HCT116 (cell line): ENCODE measurements around the gene ANKRD2.

ENCODE experiments used
- MAX ChIP-seq: IDR thresholded peaks from 2 replicates; pipeline ENCODE4 v1.6.1; 2012
- POLR2A ChIP-seq: IDR thresholded peaks from 2 replicates; pipeline ENCODE4 v1.7.0; 2011; ENCODE audit warnings: borderline replicate concordance; ENCODE audit not compliant: insufficient read depth, insufficient read length; ENCODE audit errors: extremely low read depth
- POLR2AphosphoS5 ChIP-seq: IDR thresholded peaks from 2 replicates; pipeline ENCODE4 v1.6.1; 2011; ENCODE audit warnings: mild to moderate bottlenecking, low read depth, low read length, moderate library complexity
- REST ChIP-seq: IDR thresholded peaks from 2 replicates; pipeline ENCODE4 v1.6.1; 2012; ENCODE audit warnings: low read depth
- SIN3A ChIP-seq: IDR thresholded peaks from 2 replicates; pipeline ENCODE4 v1.6.1; 2012; ENCODE audit warnings: low read depth
- ZBTB33 ChIP-seq: IDR thresholded peaks from 2 replicates; pipeline ENCODE4 v1.6.1; 2011; ENCODE audit warnings: mild to moderate bottlenecking, low read length, moderate library complexity; ENCODE audit not compliant: insufficient replicate concordance; ENCODE audit errors: extremely low read depth
- TF ChIP-seq, protein P1 (sequence below), 3 experiments: fragments of 200-600 bp in 1 of 3; sonication (generic) in 1 of 3; IDR thresholded peaks in 2 of 3; conservative IDR thresholded peaks in 1 of 3; 2 replicates each; pipeline ENCODE4 v1.5.1; 2012 to 2017; ENCODE audit warnings: low read depth in 2 of 3, low read length in 2 of 3, antibody characterized with exemption in 1 of 3, borderline replicate concordance in 1 of 3, control low read depth in 1 of 3, mild to moderate bottlenecking in 1 of 3, mixed read lengths in 1 of 3, mixed run types in 1 of 3, moderate library complexity in 1 of 3; ENCODE audit not compliant: insufficient read depth in 1 of 3

DNA sequence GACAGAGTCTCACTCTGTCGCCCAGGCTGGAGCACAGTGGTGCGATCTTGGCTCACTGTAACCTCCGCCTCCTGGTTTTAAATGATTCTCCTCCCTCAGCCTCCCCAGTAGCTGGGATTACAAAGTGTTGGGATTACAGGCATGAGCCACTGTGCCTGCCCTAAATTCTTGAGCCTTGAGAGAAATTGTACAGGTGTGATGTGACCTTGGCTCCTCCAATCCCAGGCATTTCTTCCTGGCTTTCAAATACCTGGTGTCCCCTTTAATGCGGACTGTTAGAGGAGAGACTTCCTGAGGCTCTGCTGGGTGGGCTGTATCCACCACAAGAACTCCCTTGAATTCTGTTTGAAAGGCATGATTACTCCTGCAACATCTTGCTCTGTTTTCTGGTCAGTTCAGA lies 45.7 kb downstream of the ANKRD2 start:
- TF ChIP-seq, protein P1, sequence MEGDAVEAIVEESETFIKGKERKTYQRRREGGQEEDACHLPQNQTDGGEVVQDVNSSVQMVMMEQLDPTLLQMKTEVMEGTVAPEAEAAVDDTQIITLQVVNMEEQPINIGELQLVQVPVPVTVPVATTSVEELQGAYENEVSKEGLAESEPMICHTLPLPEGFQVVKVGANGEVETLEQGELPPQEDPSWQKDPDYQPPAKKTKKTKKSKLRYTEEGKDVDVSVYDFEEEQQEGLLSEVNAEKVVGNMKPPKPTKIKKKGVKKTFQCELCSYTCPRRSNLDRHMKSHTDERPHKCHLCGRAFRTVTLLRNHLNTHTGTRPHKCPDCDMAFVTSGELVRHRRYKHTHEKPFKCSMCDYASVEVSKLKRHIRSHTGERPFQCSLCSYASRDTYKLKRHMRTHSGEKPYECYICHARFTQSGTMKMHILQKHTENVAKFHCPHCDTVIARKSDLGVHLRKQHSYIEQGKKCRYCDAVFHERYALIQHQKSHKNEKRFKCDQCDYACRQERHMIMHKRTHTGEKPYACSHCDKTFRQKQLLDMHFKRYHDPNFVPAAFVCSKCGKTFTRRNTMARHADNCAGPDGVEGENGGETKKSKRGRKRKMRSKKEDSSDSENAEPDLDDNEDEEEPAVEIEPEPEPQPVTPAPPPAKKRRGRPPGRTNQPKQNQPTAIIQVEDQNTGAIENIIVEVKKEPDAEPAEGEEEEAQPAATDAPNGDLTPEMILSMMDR (IDR thresholded peaks at IDR 0.05 in 2 of 3, conservative IDR thresholded peaks at IDR 0.05 in 1 of 3; ENCODE audit: borderline replicate concordance in 1 of 3, insufficient read depth in 1 of 3, low read depth in 2 of 3, low read length in 2 of 3) = no peak
- TF ChIP-seq MAX (no peak), SIN3A (no peak), POLR2A (no peak), POLR2AphosphoS5 (no peak), ZBTB33 (no peak), REST (no peak)
